IMR-90 (cell line): ENCODE results near the gene PDE4A.

Source experiments
- BHLHE40 ChIP-seq: fragments of 150-350 bp; IDR thresholded peaks from 2 replicates; pipeline ENCODE4 v1.6.1; 2016; ENCODE audit warnings: mild to moderate bottlenecking, low read depth, low read length
- CHD1 ChIP-seq: IDR thresholded peaks from 2 replicates; pipeline ENCODE4 v1.6.1; 2012; ENCODE audit warnings: low read depth, low read length, improper control_type of control experiment
- CTCF ChIP-seq: conservative IDR thresholded peaks from 2 replicates; pipeline ENCODE4 v1.5.1; 2012; ENCODE audit warnings: mild to moderate bottlenecking, low read depth, low read length, improper control_type of control experiment
- MXI1 ChIP-seq: IDR thresholded peaks from 2 replicates; pipeline ENCODE4 v1.6.1; 2012; ENCODE audit warnings: low read depth, mild to moderate bottlenecking, low read length, moderate library complexity, borderline replicate concordance
- SMC3 ChIP-seq: fragments of 150-350 bp; IDR thresholded peaks from 2 replicates; pipeline ENCODE4 v1.6.1; 2016; ENCODE audit warnings: low read depth, mild to moderate bottlenecking, antibody characterized with exemption, low read length, moderate library complexity
- TF ChIP-seq, protein P1 (sequence below): fragments of 150-350 bp; IDR thresholded peaks from 2 replicates; pipeline ENCODE4 v1.6.1; 2017; ENCODE audit warnings: mild to moderate bottlenecking, antibody characterized with exemption, low read length, low read depth

- TF ChIP-seq CTCF (no peak), CHD1 (no peak), BHLHE40 (no peak), MXI1 (no peak), SMC3 (no peak)
- TF ChIP-seq, protein P1, sequence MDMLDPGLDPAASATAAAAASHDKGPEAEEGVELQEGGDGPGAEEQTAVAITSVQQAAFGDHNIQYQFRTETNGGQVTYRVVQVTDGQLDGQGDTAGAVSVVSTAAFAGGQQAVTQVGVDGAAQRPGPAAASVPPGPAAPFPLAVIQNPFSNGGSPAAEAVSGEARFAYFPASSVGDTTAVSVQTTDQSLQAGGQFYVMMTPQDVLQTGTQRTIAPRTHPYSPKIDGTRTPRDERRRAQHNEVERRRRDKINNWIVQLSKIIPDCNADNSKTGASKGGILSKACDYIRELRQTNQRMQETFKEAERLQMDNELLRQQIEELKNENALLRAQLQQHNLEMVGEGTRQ, result no peak
Observed at GRCh38 chr19:10516671-10517286, 96.4 kb downstream of the PDE4A start.
